ENCODE data around the gene SPACA6. TPM values are rescaled to one million over a fixed set of nuclear protein-coding genes. Genes with fewer than 3 reads are reported as not detected.

Gene SPACA6
- total and polyA plus RNA-seq, 2 experiments from 2014 or later: 5.1 to 11.5 TPM

DNA sequence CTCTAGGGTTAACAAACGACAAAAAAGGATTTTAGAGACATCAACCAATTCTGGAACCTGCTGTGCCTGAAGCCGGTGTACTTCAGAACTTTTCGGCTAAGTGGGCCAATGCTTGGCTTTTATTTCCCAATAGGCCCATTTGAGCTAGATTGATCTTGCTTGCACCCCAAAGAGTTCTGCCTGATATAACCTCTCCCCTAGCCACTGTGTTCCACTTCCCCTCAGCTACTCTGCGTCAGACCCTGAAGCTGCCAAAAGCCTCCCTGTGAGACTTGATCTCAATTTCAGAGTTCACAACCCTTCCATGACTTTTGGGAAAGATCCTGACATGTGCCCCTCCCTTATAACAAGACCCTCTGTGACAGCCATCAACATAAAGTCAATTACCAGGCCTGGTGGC is 40.9 kb upstream of the SPACA6 start:
- Histone ChIP-seq H3K27me3 (ENCODE audit: insufficient read depth) (no peaks in the 10 kb centered on the region), H4K20me1 (replicated peaks; ENCODE audit: insufficient read depth) (no peaks in the 10 kb centered on the region), H2AFZ (no peak overlapping the region), H3K4me3 (no peak overlapping the region), H3K4me2 (no peak overlapping the region), H3F3A (replicated peaks; ENCODE audit: low read depth) (no peaks in the 10 kb centered on the region), H3K79me2 (replicated peaks; ENCODE audit: insufficient read depth) (no peaks in the 10 kb centered on the region), H3K27ac (ENCODE audit: low read depth) (no peak overlapping the region), H3K9me2 (ENCODE audit: insufficient read depth) (0 out of 2 replicates have a peak, but pooled peaks cover 5% of the 10 kb centered on the region), H3K4me1 (ENCODE audit: insufficient read depth) (no peaks in the 10 kb centered on the region), H3K36me3 (ENCODE audit: insufficient read depth) (no peaks in the 10 kb centered on the region)
- H3K4me3 Mint-ChIP-seq: no peak overlapping the region
- H3K36me3 Mint-ChIP-seq (ENCODE audit: low read depth): peaks cover 16% of the 10 kb centered on the region
- ATAC-seq (no peak), DNase-seq (ENCODE audit: low spot score) (no peak)
- TF ChIP-seq JUNB (IDR thresholded peaks at IDR 0.05; ENCODE audit: unreplicated experiment): no peak
- TF ChIP-seq, protein P1, sequence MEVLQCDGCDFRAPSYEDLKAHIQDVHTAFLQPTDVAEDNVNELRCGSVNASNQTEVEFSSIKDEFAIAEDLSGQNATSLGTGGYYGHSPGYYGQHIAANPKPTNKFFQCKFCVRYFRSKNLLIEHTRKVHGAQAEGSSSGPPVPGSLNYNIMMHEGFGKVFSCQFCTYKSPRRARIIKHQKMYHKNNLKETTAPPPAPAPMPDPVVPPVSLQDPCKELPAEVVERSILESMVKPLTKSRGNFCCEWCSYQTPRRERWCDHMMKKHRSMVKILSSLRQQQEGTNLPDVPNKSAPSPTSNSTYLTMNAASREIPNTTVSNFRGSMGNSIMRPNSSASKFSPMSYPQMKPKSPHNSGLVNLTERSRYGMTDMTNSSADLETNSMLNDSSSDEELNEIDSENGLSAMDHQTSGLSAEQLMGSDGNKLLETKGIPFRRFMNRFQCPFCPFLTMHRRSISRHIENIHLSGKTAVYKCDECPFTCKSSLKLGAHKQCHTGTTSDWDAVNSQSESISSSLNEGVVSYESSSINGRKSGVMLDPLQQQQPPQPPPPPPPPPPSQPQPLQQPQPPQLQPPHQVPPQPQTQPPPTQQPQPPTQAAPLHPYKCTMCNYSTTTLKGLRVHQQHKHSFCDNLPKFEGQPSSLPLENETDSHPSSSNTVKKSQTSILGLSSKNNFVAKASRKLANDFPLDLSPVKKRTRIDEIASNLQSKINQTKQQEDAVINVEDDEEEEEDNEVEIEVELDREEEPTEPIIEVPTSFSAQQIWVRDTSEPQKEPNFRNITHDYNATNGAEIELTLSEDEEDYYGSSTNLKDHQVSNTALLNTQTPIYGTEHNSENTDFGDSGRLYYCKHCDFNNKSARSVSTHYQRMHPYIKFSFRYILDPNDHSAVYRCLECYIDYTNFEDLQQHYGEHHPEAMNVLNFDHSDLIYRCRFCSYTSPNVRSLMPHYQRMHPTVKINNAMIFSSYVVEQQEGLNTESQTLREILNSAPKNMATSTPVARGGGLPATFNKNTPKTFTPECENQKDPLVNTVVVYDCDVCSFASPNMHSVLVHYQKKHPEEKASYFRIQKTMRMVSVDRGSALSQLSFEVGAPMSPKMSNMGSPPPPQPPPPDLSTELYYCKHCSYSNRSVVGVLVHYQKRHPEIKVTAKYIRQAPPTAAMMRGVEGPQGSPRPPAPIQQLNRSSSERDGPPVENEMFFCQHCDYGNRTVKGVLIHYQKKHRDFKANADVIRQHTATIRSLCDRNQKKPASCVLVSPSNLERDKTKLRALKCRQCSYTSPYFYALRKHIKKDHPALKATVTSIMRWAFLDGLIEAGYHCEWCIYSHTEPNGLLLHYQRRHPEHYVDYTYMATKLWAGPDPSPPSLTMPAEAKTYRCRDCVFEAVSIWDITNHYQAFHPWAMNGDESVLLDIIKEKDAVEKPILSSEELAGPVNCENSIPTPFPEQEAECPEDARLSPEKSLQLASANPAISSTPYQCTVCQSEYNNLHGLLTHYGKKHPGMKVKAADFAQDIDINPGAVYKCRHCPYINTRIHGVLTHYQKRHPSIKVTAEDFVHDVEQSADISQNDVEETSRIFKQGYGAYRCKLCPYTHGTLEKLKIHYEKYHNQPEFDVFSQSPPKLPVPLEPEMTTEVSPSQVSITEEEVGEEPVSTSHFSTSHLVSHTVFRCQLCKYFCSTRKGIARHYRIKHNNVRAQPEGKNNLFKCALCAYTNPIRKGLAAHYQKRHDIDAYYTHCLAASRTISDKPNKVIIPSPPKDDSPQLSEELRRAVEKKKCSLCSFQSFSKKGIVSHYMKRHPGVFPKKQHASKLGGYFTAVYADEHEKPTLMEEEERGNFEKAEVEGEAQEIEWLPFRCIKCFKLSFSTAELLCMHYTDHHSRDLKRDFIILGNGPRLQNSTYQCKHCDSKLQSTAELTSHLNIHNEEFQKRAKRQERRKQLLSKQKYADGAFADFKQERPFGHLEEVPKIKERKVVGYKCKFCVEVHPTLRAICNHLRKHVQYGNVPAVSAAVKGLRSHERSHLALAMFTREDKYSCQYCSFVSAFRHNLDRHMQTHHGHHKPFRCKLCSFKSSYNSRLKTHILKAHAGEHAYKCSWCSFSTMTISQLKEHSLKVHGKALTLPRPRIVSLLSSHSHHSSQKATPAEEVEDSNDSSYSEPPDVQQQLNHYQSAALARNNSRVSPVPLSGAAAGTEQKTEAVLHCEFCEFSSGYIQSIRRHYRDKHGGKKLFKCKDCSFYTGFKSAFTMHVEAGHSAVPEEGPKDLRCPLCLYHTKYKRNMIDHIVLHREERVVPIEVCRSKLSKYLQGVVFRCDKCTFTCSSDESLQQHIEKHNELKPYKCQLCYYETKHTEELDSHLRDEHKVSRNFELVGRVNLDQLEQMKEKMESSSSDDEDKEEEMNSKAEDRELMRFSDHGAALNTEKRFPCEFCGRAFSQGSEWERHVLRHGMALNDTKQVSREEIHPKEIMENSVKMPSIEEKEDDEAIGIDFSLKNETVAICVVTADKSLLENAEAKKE (CRISPR knock-in tag; IDR thresholded peaks at IDR 0.05): no peak
- TF ChIP-seq, protein P2, sequence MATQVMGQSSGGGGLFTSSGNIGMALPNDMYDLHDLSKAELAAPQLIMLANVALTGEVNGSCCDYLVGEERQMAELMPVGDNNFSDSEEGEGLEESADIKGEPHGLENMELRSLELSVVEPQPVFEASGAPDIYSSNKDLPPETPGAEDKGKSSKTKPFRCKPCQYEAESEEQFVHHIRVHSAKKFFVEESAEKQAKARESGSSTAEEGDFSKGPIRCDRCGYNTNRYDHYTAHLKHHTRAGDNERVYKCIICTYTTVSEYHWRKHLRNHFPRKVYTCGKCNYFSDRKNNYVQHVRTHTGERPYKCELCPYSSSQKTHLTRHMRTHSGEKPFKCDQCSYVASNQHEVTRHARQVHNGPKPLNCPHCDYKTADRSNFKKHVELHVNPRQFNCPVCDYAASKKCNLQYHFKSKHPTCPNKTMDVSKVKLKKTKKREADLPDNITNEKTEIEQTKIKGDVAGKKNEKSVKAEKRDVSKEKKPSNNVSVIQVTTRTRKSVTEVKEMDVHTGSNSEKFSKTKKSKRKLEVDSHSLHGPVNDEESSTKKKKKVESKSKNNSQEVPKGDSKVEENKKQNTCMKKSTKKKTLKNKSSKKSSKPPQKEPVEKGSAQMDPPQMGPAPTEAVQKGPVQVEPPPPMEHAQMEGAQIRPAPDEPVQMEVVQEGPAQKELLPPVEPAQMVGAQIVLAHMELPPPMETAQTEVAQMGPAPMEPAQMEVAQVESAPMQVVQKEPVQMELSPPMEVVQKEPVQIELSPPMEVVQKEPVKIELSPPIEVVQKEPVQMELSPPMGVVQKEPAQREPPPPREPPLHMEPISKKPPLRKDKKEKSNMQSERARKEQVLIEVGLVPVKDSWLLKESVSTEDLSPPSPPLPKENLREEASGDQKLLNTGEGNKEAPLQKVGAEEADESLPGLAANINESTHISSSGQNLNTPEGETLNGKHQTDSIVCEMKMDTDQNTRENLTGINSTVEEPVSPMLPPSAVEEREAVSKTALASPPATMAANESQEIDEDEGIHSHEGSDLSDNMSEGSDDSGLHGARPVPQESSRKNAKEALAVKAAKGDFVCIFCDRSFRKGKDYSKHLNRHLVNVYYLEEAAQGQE (IDR thresholded peaks at IDR 0.05; ENCODE audit: unreplicated experiment): no peak
- no peak for TF ChIP-seq POLR2AphosphoS5 (IDR thresholded peaks at IDR 0.05; ENCODE audit: low read depth)
- no peak for TF ChIP-seq ZNF114 (CRISPR knock-in tag; IDR thresholded peaks at IDR 0.05)
- no peak for TF ChIP-seq EZH2 (IDR thresholded peaks at IDR 0.05; ENCODE audit: low read depth, unreplicated experiment)
- no peak overlapping the region for H3K27ac Mint-ChIP-seq
- H3K4me1 Mint-ChIP-seq: no peaks in the 10 kb centered on the region; the same call in 2 of the 3 replicates
- H3K9me3 Mint-ChIP-seq: peaks cover 82% of the 10 kb centered on the region
- H3K27me3 Mint-ChIP-seq (ENCODE audit: insufficient read depth, low read depth, poor library complexity): no peaks in the 10 kb centered on the region
